SK-N-SH (cell line): ENCODE results near the gene PRRC2A. TPM values are rescaled to one million over a fixed set of nuclear protein-coding genes. Genes with fewer than 3 reads are reported as not detected.

ENCODE experiments used
- CTCF ChIA-PET: fragments of 300-600, 350-600 bp; formaldehyde crosslinking; extraction: SDS; loops from one replicate; lab custom pipeline; 2021; lab: Yijun Ruan, JAX
- POLR2A ChIA-PET: fragments of 350-600 bp; sonication (Branson Sonifier 250); formaldehyde crosslinking; extraction: SDS; loops from one replicate; lab custom pipeline; 2020; ENCODE audit warnings: antibody characterized with exemption, inconsistent platforms; lab: Yijun Ruan, JAX
- DNase-seq: peaks from one replicate; pipeline ENCODE4 v3.0.0; 2012
- H2AFZ ChIP-seq: fragments of 200-600 bp; sonication (generic); 2 replicates; pipeline ENCODE4 v1.8.1; 2016; ENCODE audit warnings: antibody characterized with exemption, mild to moderate bottlenecking, low read depth
- H3F3A ChIP-seq: fragments of 200-600 bp; sonication (generic); replicated peaks from 2 replicates; pipeline ENCODE3; 2016; ENCODE audit warnings: antibody characterized with exemption, mild to moderate bottlenecking; ENCODE audit not compliant: insufficient read depth
- H3K27ac ChIP-seq, 2 experiments: fragments of 200-500 bp in 1 of 2; fragments of 200-600 bp in 1 of 2; sonication (Bioruptor generic) in 1 of 2; sonication (generic), shearing (Covaris generic) in 1 of 2; 2 replicates each; pipeline versions ENCODE4 v1.5.1 to v1.6.1; 2014 to 2016; ENCODE audit warnings: low read depth in 2 of 2, inconsistent platforms in 1 of 2, low read length in 1 of 2, mild to moderate bottlenecking in 1 of 2, mixed read lengths in 1 of 2
- H3K27me3 ChIP-seq: fragments of 200-600 bp; sonication (generic), shearing (Covaris generic); 2 replicates; pipeline ENCODE4 v1.6.1; 2016; ENCODE audit warnings: mixed run types; ENCODE audit not compliant: insufficient read depth
- H3K36me3 ChIP-seq, 2 experiments: fragments of 200-500 bp in 1 of 2; fragments of 200-600 bp in 1 of 2; sonication (Bioruptor generic) in 1 of 2; sonication (generic) in 1 of 2; replicated peaks in 1 of 2; 2 replicates each; pipeline versions ENCODE3 to v1.5.1; 2014 to 2016; ENCODE audit warnings: low read length in 1 of 2, mild to moderate bottlenecking in 1 of 2; ENCODE audit not compliant: insufficient read depth in 2 of 2, control insufficient read depth in 1 of 2
- H3K4me1 ChIP-seq, 2 experiments: fragments of 200-500 bp in 1 of 2; fragments of 200-600 bp in 1 of 2; sonication (Bioruptor generic) in 1 of 2; sonication (generic), shearing (Covaris generic) in 1 of 2; 2 replicates each; pipeline versions ENCODE4 v1.5.1 to v1.6.1; 2014 to 2016; ENCODE audit warnings: low read depth in 1 of 2, low read length in 1 of 2, mixed run types in 1 of 2; ENCODE audit not compliant: insufficient read depth in 2 of 2, control insufficient read depth in 1 of 2
- H3K4me2 ChIP-seq: fragments of 200-600 bp; sonication (generic), shearing (Covaris generic); 2 replicates; pipeline ENCODE4 v1.6.1; 2017; ENCODE audit warnings: mixed run types
- H3K4me3 ChIP-seq, 2 experiments: fragments of 200-500 bp in 1 of 2; fragments of 200-600 bp in 1 of 2; sonication (Bioruptor generic) in 1 of 2; sonication (generic), shearing (Covaris generic) in 1 of 2; 2 replicates each; pipeline versions ENCODE4 v1.5.1 to v1.8.1; 2014 to 2016; ENCODE audit warnings: low read depth in 2 of 2, inconsistent platforms in 1 of 2, low read length in 1 of 2, mild to moderate bottlenecking in 1 of 2, mixed read lengths in 1 of 2, moderate library complexity in 1 of 2
- H3K79me2 ChIP-seq: fragments of 200-600 bp; sonication (generic); 2 replicates; pipeline ENCODE4 v1.8.1; 2017; ENCODE audit warnings: mild to moderate bottlenecking; ENCODE audit not compliant: insufficient read depth
- H3K9ac ChIP-seq: fragments of 200-600 bp; sonication (generic); 2 replicates; pipeline ENCODE4 v1.6.1; 2017; ENCODE audit warnings: mixed run types
- H3K9me2 ChIP-seq: fragments of 200-600 bp; sonication (generic); 2 replicates; pipeline ENCODE4 v1.6.1; 2017; ENCODE audit warnings: mixed run types
- H3K9me3 ChIP-seq: fragments of 200-600 bp; sonication (generic); 2 replicates; pipeline ENCODE4 v1.6.1; 2017; ENCODE audit warnings: mixed run types, mild to moderate bottlenecking, moderate library complexity
- H4K20me1 ChIP-seq: fragments of 200-600 bp; sonication (generic); 2 replicates; pipeline ENCODE4 v1.6.1; 2017; ENCODE audit warnings: mild to moderate bottlenecking, mixed run types; ENCODE audit not compliant: insufficient read depth
- CTCF ChIP-seq: fragments of 200-600 bp; sonication (generic); IDR thresholded peaks from 2 replicates; pipeline ENCODE4 v1.6.1; 2017; ENCODE audit warnings: antibody characterized with exemption, mild to moderate bottlenecking, moderate library complexity
- FOSL2 ChIP-seq: IDR thresholded peaks from 2 replicates; pipeline ENCODE4 v1.4.0; 2012; ENCODE audit warnings: low read depth, mild to moderate bottlenecking, moderate library complexity, borderline replicate concordance
- GATA2 ChIP-seq: sonication (generic); formaldehyde crosslinking; IDR thresholded peaks from 2 replicates; pipeline ENCODE4 v1.5.0; 2020; ENCODE audit warnings: mild to moderate bottlenecking, missing genetic modification reagents
- MXI1 ChIP-seq: IDR thresholded peaks from 2 replicates; pipeline ENCODE4 v1.6.1; 2012; ENCODE audit warnings: mild to moderate bottlenecking, low read depth, low read length, improper control_type of control experiment
- RAD21 ChIP-seq: IDR thresholded peaks from 2 replicates; pipeline ENCODE4 v1.6.1; 2012; ENCODE audit warnings: mild to moderate bottlenecking, low read length
- RXRA ChIP-seq: IDR thresholded peaks from 2 replicates; pipeline ENCODE4 v1.4.0; 2012; ENCODE audit warnings: low read depth, mild to moderate bottlenecking, borderline replicate concordance
- SMC3 ChIP-seq: IDR thresholded peaks from 2 replicates; pipeline ENCODE4 v1.6.1; 2012; ENCODE audit warnings: low read depth, low read length, improper control_type of control experiment
- TCF12 ChIP-seq: IDR thresholded peaks from 2 replicates; pipeline ENCODE4 v1.4.0; 2012
- WGBS: methylation state at CpG from one replicate; pipeline ENCODE4 v1.1.6; 2017; ENCODE audit warnings: low lambda C conversion rate; 5-methylcytosine and 5-hydroxymethylcytosine counted together
- polyA plus RNA-seq, 3 experiments: library from polyadenylated mRNA; depleted of rRNA; stranded (reverse); fragments of >200 nt; gene quantifications; 2 replicates each; pipeline ENCODE4 v1.2.3, GENCODE V29; 2012
- TF ChIP-seq, protein P1 (sequence below): fragments of 150-350 bp; IDR thresholded peaks from 2 replicates; pipeline ENCODE4 v1.6.1; 2017; ENCODE audit warnings: antibody characterized with exemption, low read length, low read depth, borderline replicate concordance

PRRC2A gene
- polyA plus RNA-seq, 1 of the 3 experiments (the other 2 are of a cell fraction) = 76.1 TPM

DNA sequence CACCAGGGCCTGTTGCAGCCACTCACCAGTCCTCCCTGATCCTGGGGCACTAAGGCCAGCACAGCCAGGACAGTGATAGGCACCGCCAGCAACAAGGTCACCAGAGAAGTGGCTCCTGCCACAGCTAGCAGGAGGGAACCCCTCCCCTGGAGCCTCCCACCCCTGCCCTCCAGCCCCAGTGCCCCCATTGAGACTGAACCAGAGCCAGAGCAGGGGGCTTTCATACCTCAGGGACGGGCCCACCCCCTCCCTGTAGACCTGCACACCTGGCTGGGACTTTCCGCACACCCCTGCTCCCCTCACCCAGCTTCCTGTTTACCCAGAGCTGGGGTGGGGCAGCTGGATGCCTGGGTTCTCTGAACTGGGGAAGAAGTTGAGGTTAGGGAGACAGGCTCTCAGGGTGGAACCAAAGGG, 38.3 kb upstream of the PRRC2A start, which contains the start of gene LTB:
LTB (minus strand) TSS at position 195 of the 414 bp plus-strand sequence; CDS start at position 188, 7 bp downstream.
- Histone ChIP-seq H3K9ac (peak within 1 kb of the TSS; percentile 88), H3K27ac (no peak within 1 kb of the TSS), H4K20me1 (no peaks in the 10 kb centered on the region), H3K79me2 (no peaks in the 10 kb centered on the region), H3K9me3 (no peaks in the 10 kb centered on the region), H3K4me3 (peak within 1 kb of the TSS; percentile 63 to 96), H2AFZ (peak within 1 kb of the TSS; percentile 99), H3K27me3 (no peaks in the 10 kb centered on the region), H3K4me1 (peaks cover 0 to 11% of the 10 kb centered on the region in 2 experiments; a peak in 1 of 4 replicates), H3K4me2 (peak within 1 kb of the TSS; percentile 99), H3F3A (no peaks in the 10 kb centered on the region)
- no peak for DNase-seq
- CTCF ChIA-PET = interaction anchor here (0.8 to 17.6 kb wide), 7 partner anchors 7 to 37 kb away, joined by 3 to 312 read pairs (median 19); partner anchors contain the start of genes ATP6V1G2, NCR3 and NFKBIL1
- whole genome bisulfite sequencing = 86% methylated on average over 1 of the region's 3 CpGs
- POLR2A ChIA-PET = interaction anchor here (0.8 kb wide), 1 partner anchor 36 kb away, joined by 3 read pairs; the partner anchor contains the start of gene ATP6V1G2
- TF ChIP-seq RXRA = no peak
- no peak for TF ChIP-seq FOSL2
- no peak for TF ChIP-seq GATA2 (CRISPR knock-in tag)
- no peak for TF ChIP-seq SMC3
- TF ChIP-seq RAD21 = no peak
- no peak for TF ChIP-seq TCF12
- TF ChIP-seq, protein P1, sequence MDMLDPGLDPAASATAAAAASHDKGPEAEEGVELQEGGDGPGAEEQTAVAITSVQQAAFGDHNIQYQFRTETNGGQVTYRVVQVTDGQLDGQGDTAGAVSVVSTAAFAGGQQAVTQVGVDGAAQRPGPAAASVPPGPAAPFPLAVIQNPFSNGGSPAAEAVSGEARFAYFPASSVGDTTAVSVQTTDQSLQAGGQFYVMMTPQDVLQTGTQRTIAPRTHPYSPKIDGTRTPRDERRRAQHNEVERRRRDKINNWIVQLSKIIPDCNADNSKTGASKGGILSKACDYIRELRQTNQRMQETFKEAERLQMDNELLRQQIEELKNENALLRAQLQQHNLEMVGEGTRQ = no peak
- TF ChIP-seq, all 33 proteins: peak for 0
- H3K9me2 ChIP-seq = no peaks in the 10 kb centered on the region
- H3K36me3 ChIP-seq = no peaks in the 10 kb centered on the region

- Histone ChIP-seq H3K9me3 (no peaks in the 10 kb centered on the region), H3K9me2 (no peaks in the 10 kb centered on the region), H3K4me3 (no peak overlapping the region), H3K27me3 (no peaks in the 10 kb centered on the region), H3K79me2 (no peaks in the 10 kb centered on the region), H3K4me1 (peaks cover 0 to 8% of the 10 kb centered on the region in 2 experiments; a peak in 1 of 4 replicates), H3K27ac (no peak overlapping the region), H3K36me3 (no peaks in the 10 kb centered on the region), H3K4me2 (no peak overlapping the region), H4K20me1 (no peaks in the 10 kb centered on the region), H3F3A (no peaks in the 10 kb centered on the region), H2AFZ (no peak overlapping the region), H3K9ac (no peak overlapping the region)
- 56% methylated on average over 2 of the region's 2 CpGs for WGBS
- no peak for DNase-seq
- CTCF ChIA-PET = interaction anchor here (0.6 to 17.6 kb wide), 5 partner anchors 10 to 631 kb away, joined by 3 to 312 read pairs (median 4); partner anchors contain the start of genes ATP6V1G2, NFKBIL1 and TNF
- TF ChIP-seq GATA2 (CRISPR knock-in tag) (no peak), MXI1 (no peak), CTCF (peak; percentile 47)
- POLR2A ChIA-PET = no interaction called here
These were observed 35.0 kb upstream of the PRRC2A start for GRCh38 chr6:31585491-31585890.
